Erythroblast (primary cell): Measurements from ENCODE around the gene SAMD4A.

Experiments used
- GATA1 ChIP-seq: IDR thresholded peaks from 2 replicates; pipeline ENCODE4 v1.6.1; 2011; ENCODE audit warnings: low read depth, mild to moderate bottlenecking, control low read depth, low read length, moderate library complexity
- POLR2A ChIP-seq: IDR thresholded peaks from 2 replicates; pipeline ENCODE4 v1.6.1; 2011; ENCODE audit warnings: mild to moderate bottlenecking, low read length

DNA sequence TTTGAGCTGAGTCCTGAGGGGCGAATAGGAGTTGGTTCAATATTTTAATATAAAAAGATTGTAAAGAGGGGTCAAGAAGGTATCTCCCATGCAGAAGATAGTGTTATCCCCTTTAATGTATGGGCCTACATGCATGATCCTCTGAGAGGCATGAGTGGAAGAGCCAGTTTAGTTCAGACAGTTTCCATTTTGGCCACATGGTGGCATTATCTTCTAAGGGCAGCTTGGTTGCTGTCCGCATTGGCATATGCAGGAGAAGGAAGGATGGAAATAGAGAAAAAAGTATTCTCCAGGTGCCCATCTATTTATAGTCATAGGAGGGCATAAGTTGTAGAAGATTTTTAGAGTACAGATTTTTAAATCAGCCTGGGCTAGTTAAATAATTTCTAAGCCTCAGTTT is 5.4 kb downstream of the SAMD4A start:
- TF ChIP-seq POLR2A (no peak), GATA1 (no peak)
